ENCODE results near the gene DNHD1. TPM values are rescaled to one million over a fixed set of nuclear protein-coding genes. Genes with fewer than 3 reads are reported as not detected.
A peak's percentile ranks its signal among the peaks of the same experiment; 100 is the strongest.

The DNHD1 gene
- total and polyA plus RNA-seq, 2 of the 8 experiments (the other 6 are each of a cell fraction or from before 2014, with no cell fraction given): 5.0 to 6.8 TPM

DNA sequence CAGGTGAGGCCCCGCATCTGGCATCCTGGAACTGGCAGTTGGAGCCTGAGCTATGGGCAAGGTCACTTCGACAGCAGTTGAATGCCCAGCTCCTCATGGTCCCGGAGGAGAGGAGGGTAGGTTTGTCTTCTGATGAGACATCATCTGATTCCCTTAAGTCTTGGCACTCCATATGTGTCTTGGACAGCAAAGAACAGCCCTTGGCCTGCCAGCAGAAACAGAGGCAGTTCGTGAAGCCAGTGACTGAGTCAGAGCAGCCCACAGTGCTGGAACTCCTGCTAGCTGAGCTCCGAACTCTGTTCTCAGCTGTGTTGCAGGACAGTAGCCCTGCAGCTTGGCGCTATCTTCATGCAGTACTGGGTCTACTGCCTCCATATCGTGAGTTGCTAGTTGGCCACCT is 1.0 kb downstream of the DNHD1 start:
- Histone ChIP-seq H3K79me1 (ENCODE audit: low read depth, low read length) (no peaks in the 10 kb centered on the region), H3K4me3 (ENCODE audit: extremely low read depth in 1 of 4, insufficient read depth in 2 of 4, low read depth in 3 of 4, low read length in 4 of 4) (no peak overlapping the region), H3K36me3 (ENCODE audit: control insufficient read depth in 2 of 4, insufficient read depth in 4 of 4, low read length in 3 of 4) (peaks cover 0 to 3% (median 0%) of the 10 kb centered on the region in 4 experiments; a peak in 2 of 8 replicates), H2BK12ac (ENCODE audit: low read depth, low read length) (no peak overlapping the region), H4K5ac (ENCODE audit: insufficient read length, low read depth, low read length) (no peak overlapping the region), H3K56ac (replicated peaks; ENCODE audit: insufficient read length, low read depth, low read length) (no peak overlapping the region), H3K4ac (replicated peaks; ENCODE audit: insufficient read length, low read depth, low read length) (no peak overlapping the region), H2BK15ac (ENCODE audit: low read length) (no peak overlapping the region), H3K27me3 (replicated peaks in 1 of 4; ENCODE audit: control insufficient read depth in 3 of 4, extremely low read depth in 1 of 4, insufficient read depth in 3 of 4, low read length in 3 of 4) (no peaks in the 10 kb centered on the region), H2BK20ac (ENCODE audit: low read length) (no peak overlapping the region), H2BK5ac (ENCODE audit: low read depth, low read length) (no peak overlapping the region), H3K27ac (ENCODE audit: low read depth, low read length) (no peak overlapping the region), H3K18ac (ENCODE audit: extremely low read depth, low read length) (no peak overlapping the region), H3K9me3 (ENCODE audit: insufficient read depth in 2 of 2, low read depth in 1 of 2, low read length in 1 of 2) (no peaks in the 10 kb centered on the region), H2AK5ac (ENCODE audit: low read depth, low read length) (no peak overlapping the region), H3K14ac (ENCODE audit: insufficient read length) (no peak overlapping the region), H3K4me2 (ENCODE audit: insufficient read depth in 1 of 2, low read depth in 2 of 2, low read length in 2 of 2) (peak overlapping the region in 1 of 2 experiments; percentile 79; a peak in 1 of 4 replicates), H4K8ac (ENCODE audit: extremely low read depth, insufficient read depth, low read length) (no peak overlapping the region), H3K4me1 (replicated peaks in 1 of 4; ENCODE audit: control insufficient read depth in 3 of 4, insufficient read depth in 4 of 4, low read length in 3 of 4) (peaks cover 0 to 6% (median 1%) of the 10 kb centered on the region in 4 experiments; a peak in 4 of 7 replicates), H3K79me2 (ENCODE audit: control insufficient read depth in 1 of 2, insufficient read depth in 2 of 2, low read length in 2 of 2) (no peaks in the 10 kb centered on the region), H4K91ac (replicated peaks; ENCODE audit: insufficient read length, low read length) (no peak overlapping the region), H3K9ac (replicated peaks in 1 of 4; ENCODE audit: extremely low read depth in 1 of 4, low read depth in 3 of 4, low read length in 3 of 4) (no peak overlapping the region), H3K23ac (ENCODE audit: insufficient read length) (no peak overlapping the region), H2BK120ac (replicated peaks; ENCODE audit: low read depth, low read length) (no peak overlapping the region), H3K23me2 (ENCODE audit: low read depth, low read length) (peaks cover 3% of the 10 kb centered on the region; the same call in 1 of the 2 replicates), H2AFZ (ENCODE audit: low read length) (no peak overlapping the region), H4K20me1 (replicated peaks in 1 of 2; ENCODE audit: control insufficient read depth in 1 of 2, insufficient read depth in 2 of 2, low read length in 2 of 2) (no peaks in the 10 kb centered on the region)
- WGBS, 2 experiments (ENCODE audit: extremely low coverage in 1 of 2, insufficient coverage in 1 of 2, insufficient read length in 1 of 2, insufficient replicate concordance in 2 of 2, low coverage in 1 of 2, low lambda C conversion rate in 2 of 2, missing lambda C conversion rate in 1 of 2): 74% methylated on average over 7 of the region's 7 CpGs; no CpG with 5 or more reads in 1 of the 2 experiments
- no peak for DNase-seq (ENCODE audit: low read depth in 1 of 2, low spot score in 2 of 2)
- TF ChIP-seq GTF2F1 (IDR thresholded peaks at IDR 0.05; ENCODE audit: borderline replicate concordance, low read depth, low read length): no peak
- no peak for FAIRE-seq
- CTCF ChIA-PET (ENCODE audit: partially characterized antibody): interaction anchor here (0.6 to 8.7 kb wide), 16 partner anchors 9 to 1318 kb away, joined by 3 to 60 read pairs (median 5); partner anchors contain the start of gene TIMM10B
- POLR2A ChIA-PET (ENCODE audit: partially characterized antibody): interaction anchor here (1.2 to 3.1 kb wide), 7 partner anchors 9 to 117 kb away, joined by 3 to 13 read pairs (median 4); partner anchors contain the start of genes ARFIP2, TIMM10B and TRIM3

All from H1 (cell line).